ENCODE results near the gene WASF2.

- no peak for TF ChIP-seq CTCF (IDR thresholded peaks at IDR 0.05; ENCODE audit: low read depth, low read length)
- TF ChIP-seq POLR2A (IDR thresholded peaks at IDR 0.05; ENCODE audit: extremely low read depth, insufficient read length), result no peak
- TF ChIP-seq MYC (IDR thresholded peaks at IDR 0.05; ENCODE audit: low read depth, low read length), result no peak
Observed at GRCh38 chr1:27393641-27394281, 96.2 kb downstream of the WASF2 start.
